ENCODE measurements around the gene PUS1. TPM values are rescaled to one million over a fixed set of nuclear protein-coding genes. Genes with fewer than 3 reads are reported as not detected.
"Not testable (repeated sequence)": the region's sequence is repeated elsewhere in the genome, so short reads cannot be mapped to it uniquely, and the experiment has no call there.

The PUS1 gene
- 83.3 and 103 TPM in 2 replicates for total RNA-seq (2021)
- percentile 89 among the genes with signal in this experiment for Bru-seq, nascent RNA
- BruChase-seq, experiment 1, labeled RNA remaining after a 2-hour chase, result percentile 94 among the genes with signal in this experiment
- BruChase-seq, experiment 2, labeled RNA remaining after a 6-hour chase, result percentile 94 among the genes with signal in this experiment
- long read RNA-seq, full-length matches to known transcripts, result 17 of 44 reads
- long read RNA-seq, partial matches to known transcripts, result 2 of 44 reads
- long read RNA-seq, other reads (novel, unspliced or antisense), result 25 of 44 reads

GRCh38 chr12:131928711-131929580, at the start of gene PUS1:
Gene PUS1 (plus strand): TSS chr12:131929276. CDS start chr12:131929723, 447 bp downstream.
- CTCF ChIA-PET, result no interaction called here
- no peaks in the 10 kb centered on the region for H3K9me3 ChIP-seq (ENCODE audit: low read depth, low read length, poor library complexity, severe bottlenecking)
- H3K36me3 ChIP-seq (ENCODE audit: insufficient read depth, low read length, poor library complexity, severe bottlenecking), result peaks cover 26% of the 10 kb centered on the region
- BruUV-seq (replicated peaks), result no TSS peak
- H3K4me3 ChIP-seq (ENCODE audit: low read depth, low read length, poor library complexity, severe bottlenecking), result peak within 1 kb of the TSS; percentile 95
- peaks cover 9% of the 10 kb centered on the region for H3K4me1 ChIP-seq (ENCODE audit: insufficient read depth, low read length, poor library complexity, severe bottlenecking)
- no peak for TF ChIP-seq EZH2 (IDR thresholded peaks at IDR 0.05; ENCODE audit: borderline replicate concordance, low read depth, low read length, poor library complexity, severe bottlenecking)
- no peak for TF ChIP-seq CTCF (conservative IDR thresholded peaks at IDR 0.05; ENCODE audit: low read depth, low read length)
- H3K27ac ChIP-seq (ENCODE audit: low read depth, low read length, poor library complexity, severe bottlenecking), result peak within 1 kb of the TSS; percentile 97
- peak; percentile 97 for DNase-seq (ENCODE audit: low spot score)
- no peaks in the 10 kb centered on the region for H3K27me3 ChIP-seq (replicated peaks; ENCODE audit: insufficient read depth, low read depth, low read length, poor library complexity)
- intact Hi-C loops (cut with micrococcal nuclease; ENCODE audit: unreplicated experiment), result no loop called here
- POLR2A ChIA-PET (ENCODE audit: low non-redundant PET), result no interaction called here

GRCh38 chr12:131882804-131883520, 46.1 kb upstream of the PUS1 start:
- Histone ChIP-seq H3K36me3 (ENCODE audit: insufficient read depth, low read length, poor library complexity, severe bottlenecking) (no peaks in the 10 kb centered on the region), H3K4me3 (ENCODE audit: low read depth, low read length, poor library complexity, severe bottlenecking) (no peak overlapping the region), H3K4me1 (ENCODE audit: insufficient read depth, low read length, poor library complexity, severe bottlenecking) (no peaks in the 10 kb centered on the region), H3K27ac (ENCODE audit: low read depth, low read length, poor library complexity, severe bottlenecking) (no peak overlapping the region), H3K9me3 (ENCODE audit: low read depth, low read length, poor library complexity, severe bottlenecking) (no peaks in the 10 kb centered on the region), H3K27me3 (replicated peaks; ENCODE audit: insufficient read depth, low read depth, low read length, poor library complexity) (no peaks in the 10 kb centered on the region)
- BruUV-seq (replicated peaks), result no TSS peak
- TF ChIP-seq CTCF (conservative IDR thresholded peaks at IDR 0.05; ENCODE audit: low read depth, low read length) (no peak), EZH2 (IDR thresholded peaks at IDR 0.05; ENCODE audit: borderline replicate concordance, low read depth, low read length, poor library complexity, severe bottlenecking) (no peak)
- POLR2A ChIA-PET (ENCODE audit: low non-redundant PET), result no interaction called here
- CTCF ChIA-PET, result interaction anchor here (0.6 to 1.2 kb wide), 2 partner anchors 19 to 124 kb away, joined by 3 read pairs; no protein-coding TSS in a partner anchor
- no peak for DNase-seq (ENCODE audit: low spot score)
- intact Hi-C loops (cut with micrococcal nuclease; ENCODE audit: unreplicated experiment), result no loop called here

GRCh38 chr12:131883521-131883900, 45.6 kb upstream of the PUS1 start:
- H3K4me1 ChIP-seq (ENCODE audit: insufficient read depth, low read length, poor library complexity, severe bottlenecking), result no peaks in the 10 kb centered on the region
- no peak overlapping the region for H3K4me3 ChIP-seq (ENCODE audit: low read depth, low read length, poor library complexity, severe bottlenecking)
- ChIA-PET POLR2A (ENCODE audit: low non-redundant PET) (no interaction called here), CTCF (interaction anchor here (0.6 to 1.2 kb wide), 2 partner anchors 20 to 125 kb away, joined by 3 read pairs; no protein-coding TSS in a partner anchor)
- BruUV-seq (replicated peaks), result no TSS peak
- no peaks in the 10 kb centered on the region for H3K27me3 ChIP-seq (replicated peaks; ENCODE audit: insufficient read depth, low read depth, low read length, poor library complexity)
- H3K27ac ChIP-seq (ENCODE audit: low read depth, low read length, poor library complexity, severe bottlenecking), result no peak overlapping the region
- TF ChIP-seq EZH2 (IDR thresholded peaks at IDR 0.05; ENCODE audit: borderline replicate concordance, low read depth, low read length, poor library complexity, severe bottlenecking), result no peak
- no peak for TF ChIP-seq CTCF (conservative IDR thresholded peaks at IDR 0.05; ENCODE audit: low read depth, low read length)
- no peaks in the 10 kb centered on the region for H3K9me3 ChIP-seq (ENCODE audit: low read depth, low read length, poor library complexity, severe bottlenecking)
- no peak for DNase-seq (ENCODE audit: low spot score)
- H3K36me3 ChIP-seq (ENCODE audit: insufficient read depth, low read length, poor library complexity, severe bottlenecking), result no peaks in the 10 kb centered on the region
- intact Hi-C loops (cut with micrococcal nuclease; ENCODE audit: unreplicated experiment), result no loop called here

GRCh38 chr12:131885076-131885475, 44.0 kb upstream of the PUS1 start:
- intact Hi-C loops (cut with micrococcal nuclease; ENCODE audit: unreplicated experiment); DNase-seq (ENCODE audit: low spot score); POLR2A ChIA-PET (ENCODE audit: low non-redundant PET): not testable (repeated sequence)

More at GRCh38 chr12:131885076-131885475, 44.0 kb upstream of the PUS1 start:
- H3K9me3 ChIP-seq (ENCODE audit: low read depth, low read length, poor library complexity, severe bottlenecking); H3K27ac ChIP-seq (ENCODE audit: low read depth, low read length, poor library complexity, severe bottlenecking); BruUV-seq (replicated peaks); CTCF ChIA-PET; H3K36me3 ChIP-seq (ENCODE audit: insufficient read depth, low read length, poor library complexity, severe bottlenecking); H3K27me3 ChIP-seq (replicated peaks; ENCODE audit: insufficient read depth, low read depth, low read length, poor library complexity); H3K4me1 ChIP-seq (ENCODE audit: insufficient read depth, low read length, poor library complexity, severe bottlenecking); H3K4me3 ChIP-seq (ENCODE audit: low read depth, low read length, poor library complexity, severe bottlenecking): not testable (repeated sequence)

All from A673 (cell line).